ENCODE results near the gene HUS1B.
"Not testable (repeated sequence)": the region's sequence is repeated elsewhere in the genome, so short reads cannot be mapped to it uniquely, and the experiment has no call there.

The HUS1B gene

DNA sequence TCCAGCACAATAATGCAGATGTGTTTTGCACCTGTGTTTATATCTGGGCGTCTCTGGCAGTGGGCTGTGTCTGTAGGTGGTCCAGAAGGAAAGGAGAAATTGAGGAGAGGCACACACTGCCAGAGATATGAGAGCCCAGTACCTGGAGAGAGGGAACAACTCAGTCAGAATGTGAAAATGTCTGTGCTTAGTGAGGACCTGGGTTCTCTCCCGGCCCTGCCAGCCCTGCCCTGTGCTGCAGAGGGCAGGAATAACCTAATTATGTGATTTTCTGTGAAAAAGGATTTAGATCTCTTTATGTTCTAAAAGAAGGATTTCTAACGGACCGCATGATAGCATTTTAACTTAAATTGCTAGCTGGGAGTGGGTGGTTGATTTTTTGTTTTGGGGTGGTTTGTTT is 44.3 kb upstream of the HUS1B start:
- no peak for DNase-seq (ENCODE audit: low spot score)
- in situ Hi-C loops (cut with MboI; ENCODE audit: low pct_unique_long_range_greater_than_20kb, low sequenced_read_pairs, unreplicated experiment): no loop called here
- TF ChIP-seq, protein P1, sequence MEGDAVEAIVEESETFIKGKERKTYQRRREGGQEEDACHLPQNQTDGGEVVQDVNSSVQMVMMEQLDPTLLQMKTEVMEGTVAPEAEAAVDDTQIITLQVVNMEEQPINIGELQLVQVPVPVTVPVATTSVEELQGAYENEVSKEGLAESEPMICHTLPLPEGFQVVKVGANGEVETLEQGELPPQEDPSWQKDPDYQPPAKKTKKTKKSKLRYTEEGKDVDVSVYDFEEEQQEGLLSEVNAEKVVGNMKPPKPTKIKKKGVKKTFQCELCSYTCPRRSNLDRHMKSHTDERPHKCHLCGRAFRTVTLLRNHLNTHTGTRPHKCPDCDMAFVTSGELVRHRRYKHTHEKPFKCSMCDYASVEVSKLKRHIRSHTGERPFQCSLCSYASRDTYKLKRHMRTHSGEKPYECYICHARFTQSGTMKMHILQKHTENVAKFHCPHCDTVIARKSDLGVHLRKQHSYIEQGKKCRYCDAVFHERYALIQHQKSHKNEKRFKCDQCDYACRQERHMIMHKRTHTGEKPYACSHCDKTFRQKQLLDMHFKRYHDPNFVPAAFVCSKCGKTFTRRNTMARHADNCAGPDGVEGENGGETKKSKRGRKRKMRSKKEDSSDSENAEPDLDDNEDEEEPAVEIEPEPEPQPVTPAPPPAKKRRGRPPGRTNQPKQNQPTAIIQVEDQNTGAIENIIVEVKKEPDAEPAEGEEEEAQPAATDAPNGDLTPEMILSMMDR (IDR thresholded peaks at IDR 0.05; ENCODE audit: extremely low read depth, insufficient read depth, missing control alignments): no peak

GRCh38 chr6:700490-700889 is 43.6 kb upstream of the HUS1B start:
- no peak for DNase-seq (ENCODE audit: low spot score)
- TF ChIP-seq, protein P1 (IDR thresholded peaks at IDR 0.05; ENCODE audit: extremely low read depth, insufficient read depth, missing control alignments): no peak
- in situ Hi-C loops (cut with MboI; ENCODE audit: low pct_unique_long_range_greater_than_20kb, low sequenced_read_pairs, unreplicated experiment): no loop called here

- in situ Hi-C loops (cut with MboI; ENCODE audit: low pct_unique_long_range_greater_than_20kb, low sequenced_read_pairs, unreplicated experiment): no loop called here
- DNase-seq (ENCODE audit: low spot score): no peak
- TF ChIP-seq, protein P1 (IDR thresholded peaks at IDR 0.05; ENCODE audit: extremely low read depth, insufficient read depth, missing control alignments): no peak
These were observed 42.4 kb upstream of the HUS1B start for GRCh38 chr6:699319-699718.

DNA sequence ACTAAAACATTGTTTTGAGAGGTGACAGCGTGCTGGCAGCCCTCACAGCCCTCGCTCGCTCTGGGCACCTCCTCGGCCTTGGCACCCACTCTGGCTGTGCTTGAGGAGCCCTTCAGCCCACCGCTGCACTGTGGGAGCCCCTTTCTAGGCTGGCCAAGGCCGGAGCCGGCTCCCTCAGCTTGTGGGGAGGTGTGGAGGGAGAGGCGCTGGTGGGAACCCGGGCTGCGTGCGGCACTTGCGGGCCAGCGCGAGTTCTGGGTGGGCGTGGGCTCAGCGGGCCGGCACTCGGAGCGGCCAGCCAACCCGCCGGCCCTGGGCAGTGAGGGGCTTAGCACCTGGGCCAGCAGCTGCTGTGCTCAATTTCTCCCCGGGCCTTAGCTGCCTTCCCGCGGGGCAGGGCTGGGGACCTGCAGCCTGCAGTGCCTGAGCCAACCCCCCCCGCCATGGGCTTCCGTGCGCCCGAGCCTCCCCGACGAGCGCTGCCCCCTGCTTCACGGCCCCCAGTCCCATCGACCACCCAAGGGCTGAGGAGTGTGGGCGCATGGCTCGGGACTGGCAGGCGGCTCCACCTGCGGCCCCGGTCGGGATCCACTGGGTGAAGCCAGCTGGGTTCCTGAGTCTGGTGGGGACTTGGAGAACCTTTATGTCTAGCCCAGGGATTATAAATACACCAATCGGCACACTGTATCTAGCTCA is 37.7 kb upstream of the HUS1B start:
- in situ Hi-C loops (cut with MboI; ENCODE audit: low pct_unique_long_range_greater_than_20kb, low sequenced_read_pairs, unreplicated experiment); DNase-seq (ENCODE audit: low spot score): not testable (repeated sequence)

DNA sequence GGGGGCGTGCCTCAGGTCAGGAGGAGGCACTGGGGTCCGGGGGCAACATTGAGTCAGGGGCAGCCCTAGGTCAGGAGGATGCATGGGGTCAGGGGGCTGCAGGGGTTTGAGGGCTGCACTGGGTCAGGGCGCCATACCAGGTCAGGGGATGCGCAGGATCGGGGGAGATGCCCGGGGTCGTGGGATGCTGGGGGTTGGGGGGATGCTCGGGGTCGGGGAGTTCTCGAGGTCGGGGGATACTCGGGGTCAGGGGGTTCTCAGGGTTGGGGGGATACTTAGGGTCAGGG is 36.8 kb upstream of the HUS1B start:
- TF ChIP-seq, protein P1 (IDR thresholded peaks at IDR 0.05; ENCODE audit: extremely low read depth, insufficient read depth, missing control alignments): no peak
- in situ Hi-C loops (cut with MboI; ENCODE audit: low pct_unique_long_range_greater_than_20kb, low sequenced_read_pairs, unreplicated experiment): no loop called here
- no peak for DNase-seq (ENCODE audit: low spot score)

GRCh38 chr6:692858-693722 is 36.2 kb upstream of the HUS1B start, which contains the start of gene EXOC2:
Gene EXOC2 (minus strand): TSS chr6:693139. CDS start chr6:637818, 55,321 bp downstream.
- DNase-seq (ENCODE audit: low spot score): peak; percentile 93
- TF ChIP-seq, protein P1 (IDR thresholded peaks at IDR 0.05; ENCODE audit: extremely low read depth, insufficient read depth, missing control alignments): no peak
- in situ Hi-C loops (cut with MboI; ENCODE audit: low pct_unique_long_range_greater_than_20kb, low sequenced_read_pairs, unreplicated experiment): no loop called here

GRCh38 chr6:692356-692851 is 35.5 kb upstream of the HUS1B start:
- DNase-seq (ENCODE audit: low spot score): peak; percentile 82
- in situ Hi-C loops (cut with MboI; ENCODE audit: low pct_unique_long_range_greater_than_20kb, low sequenced_read_pairs, unreplicated experiment): no loop called here

More at GRCh38 chr6:692356-692851, 35.5 kb upstream of the HUS1B start:
- TF ChIP-seq, protein P1 (IDR thresholded peaks at IDR 0.05; ENCODE audit: extremely low read depth, insufficient read depth, missing control alignments): no peak
